Measurements from ENCODE around the gene FOLH1. TPM values are rescaled to one million over a fixed set of nuclear protein-coding genes. Genes with fewer than 3 reads are reported as not detected.
"Not testable (repeated sequence)": the region's sequence is repeated elsewhere in the genome, so short reads cannot be mapped to it uniquely, and the experiment has no call there.

Gene FOLH1
- 10 to 100 TPM; 11.9 to 16.6 (median 16.2) TPM for polyA plus RNA-seq (ENCODE audit: insufficient read length in 3 of 3)
- long read RNA-seq, donor 1, partial matches to known transcripts = 0 of 1 reads
- long read RNA-seq, donor 1, other reads (novel, unspliced or antisense) = 0 of 1 reads
- long read RNA-seq, donor 2, partial matches to known transcripts = 0 of 4 reads
- long read RNA-seq, donor 2, other reads (novel, unspliced or antisense) = 0 of 4 reads
- long read RNA-seq, donor 3 = 0 reads
- long read RNA-seq, donor 4, partial matches to known transcripts = 0 of 1 reads
- long read RNA-seq, donor 4, other reads (novel, unspliced or antisense) = 0 of 1 reads
- long read RNA-seq, donor 5 = 0 reads
- long read RNA-seq, donor 6, partial matches to known transcripts = 0 of 4 reads
- long read RNA-seq, donor 6, other reads (novel, unspliced or antisense) = 0 of 4 reads
- long read RNA-seq, donor 7, partial matches to known transcripts = 5 of 8 reads
- long read RNA-seq, donor 7, other reads (novel, unspliced or antisense) = 0 of 8 reads
- long read RNA-seq, donor 8, partial matches to known transcripts = 7 of 13 reads
- long read RNA-seq, donor 8, other reads (novel, unspliced or antisense) = 0 of 13 reads
- long read RNA-seq, donor 9, partial matches to known transcripts = 0 of 1 reads
- long read RNA-seq, donor 9, other reads (novel, unspliced or antisense) = 0 of 1 reads
- long read RNA-seq, donor 10, partial matches to known transcripts = 0 of 1 reads
- long read RNA-seq, donor 10, other reads (novel, unspliced or antisense) = 0 of 1 reads
- long read RNA-seq, donor 11 = 0 reads
- long read RNA-seq, donor 12 = 0 reads
- long read RNA-seq, donor 13 = 0 reads
- long read RNA-seq, donor 14, partial matches to known transcripts = 0 of 3 reads
- long read RNA-seq, donor 14, other reads (novel, unspliced or antisense) = 0 of 3 reads
- long read RNA-seq, donor 15, partial matches to known transcripts = 0 of 1 reads
- long read RNA-seq, donor 15, other reads (novel, unspliced or antisense) = 0 of 1 reads
- long read RNA-seq, donor 16, partial matches to known transcripts = 8 of 11 reads
- long read RNA-seq, donor 16, other reads (novel, unspliced or antisense) = 0 of 11 reads

DNA sequence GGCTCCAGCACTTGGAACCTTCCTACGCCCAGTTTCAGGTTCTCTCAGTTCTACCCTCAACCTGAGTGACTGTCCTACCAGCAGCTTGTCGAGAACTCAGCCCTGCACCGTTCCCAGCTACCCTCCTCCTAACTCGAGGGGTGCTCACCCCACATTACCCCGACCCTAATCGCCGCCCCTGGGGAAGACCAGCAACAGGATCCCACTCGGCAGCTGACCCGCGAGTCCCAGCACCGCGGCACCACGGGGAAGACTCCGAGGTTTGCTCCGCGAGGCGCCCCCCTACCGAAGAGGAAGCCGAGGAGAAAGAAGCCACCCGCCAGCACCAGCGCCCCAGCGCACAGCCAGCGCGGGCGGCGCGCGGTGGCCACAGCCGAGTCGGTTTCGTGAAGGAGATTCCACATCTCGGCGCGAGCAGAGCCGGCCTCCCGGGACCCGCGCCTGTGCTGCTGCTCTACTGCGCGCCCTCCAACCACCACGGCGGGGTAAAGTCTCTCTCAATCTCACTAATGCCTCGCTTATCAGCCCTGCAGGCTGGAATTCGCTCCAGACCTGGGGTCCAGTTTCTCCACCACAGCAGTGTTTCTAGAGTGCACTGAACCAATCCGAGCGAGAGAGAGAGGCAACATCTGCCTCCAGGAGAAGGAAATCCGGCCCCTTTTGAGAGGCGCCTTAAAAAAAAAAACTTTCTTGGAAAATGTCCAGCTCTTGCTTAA, at the start of gene FOLH1:
TSS of gene FOLH1 (minus strand) at position 597 of the 716 bp plus-strand sequence. CDS start at position 404, 193 bp downstream.
- peak; percentile 22 to 71 (median 56) for DNase-seq (ENCODE audit: extremely low read depth in 1 of 11, low read depth in 9 of 11, low spot score in 4 of 11)

DNA sequence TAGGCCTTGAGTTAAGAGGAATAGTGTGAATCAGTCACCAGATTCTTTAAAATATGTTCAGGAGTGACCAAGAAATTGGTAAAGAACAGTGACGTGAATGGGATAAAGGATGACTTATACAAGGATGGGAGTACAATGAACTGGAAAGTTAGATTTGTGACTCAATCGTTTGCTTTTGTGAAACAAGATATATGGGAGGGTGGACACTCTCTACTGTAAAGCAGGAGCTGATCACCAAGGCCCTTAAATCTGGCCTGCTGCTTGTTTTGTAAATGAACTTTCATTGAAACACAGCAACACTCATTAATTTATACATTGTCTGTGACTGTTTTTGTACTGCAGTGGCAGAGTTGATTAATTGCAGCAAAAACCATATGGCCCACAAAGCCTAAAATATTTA, 46.7 kb upstream of the FOLH1 start:
- DNase-seq (ENCODE audit: extremely low read depth in 1 of 11, low read depth in 9 of 11, low spot score in 4 of 11) = not testable (repeated sequence)

DNA sequence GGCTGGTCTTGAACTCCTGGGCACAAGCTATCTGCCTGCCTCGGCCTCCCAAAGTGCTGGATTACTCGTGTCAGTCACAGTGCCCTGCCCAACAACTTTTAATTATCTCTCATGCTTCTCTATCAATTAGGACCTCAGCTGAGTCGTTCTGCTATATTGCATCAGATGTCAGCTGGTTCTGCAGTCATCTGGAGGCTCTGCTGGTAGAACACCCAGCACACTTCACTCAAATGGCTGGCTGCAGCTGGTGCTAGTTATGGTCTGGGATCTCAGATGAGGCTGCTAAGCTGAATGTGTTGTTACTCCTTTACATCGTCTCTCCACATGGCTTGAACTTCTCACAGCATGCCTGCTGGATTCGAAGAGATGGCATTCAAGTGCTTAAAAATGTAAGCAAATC, 42.8 kb upstream of the FOLH1 start:
- DNase-seq (ENCODE audit: extremely low read depth in 1 of 11, low read depth in 9 of 11, low spot score in 4 of 11) = not testable (repeated sequence)

DNA sequence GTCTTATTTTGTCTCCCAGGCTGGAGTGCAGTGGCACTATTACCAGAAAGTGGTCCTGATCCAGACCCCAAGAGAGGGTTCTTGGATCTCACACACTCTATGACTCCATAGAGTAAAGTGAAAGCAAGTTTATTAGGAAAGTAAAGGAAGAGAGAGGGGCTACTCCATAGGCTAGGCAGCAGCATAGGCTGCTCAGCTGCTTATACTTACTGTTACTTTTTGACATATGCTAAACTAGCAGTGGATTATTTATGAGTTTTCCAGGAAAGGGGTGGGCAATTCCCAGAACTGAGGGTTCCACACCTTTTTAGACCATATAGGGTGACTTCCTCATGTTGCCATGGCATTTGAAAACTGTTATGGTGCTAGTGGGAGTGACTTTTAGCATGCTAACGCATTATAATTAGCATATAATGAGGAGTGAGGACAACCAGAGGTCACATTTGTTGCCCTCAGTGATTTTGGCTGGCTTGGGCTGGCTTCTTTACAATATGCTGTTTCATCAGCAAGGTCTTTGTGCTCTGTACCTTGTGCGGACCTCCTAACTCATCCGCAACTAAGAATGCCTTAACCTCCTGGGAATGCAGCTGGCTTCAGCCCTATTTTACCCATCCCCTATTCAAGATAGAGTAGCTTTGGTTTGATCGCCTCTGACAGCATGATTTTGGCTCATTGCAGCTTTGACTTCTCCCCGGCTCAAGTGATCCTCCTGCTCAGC, 42.2 kb upstream of the FOLH1 start:
- DNase-seq (ENCODE audit: extremely low read depth in 1 of 11, low read depth in 9 of 11, low spot score in 4 of 11) = not testable (repeated sequence)

DNA sequence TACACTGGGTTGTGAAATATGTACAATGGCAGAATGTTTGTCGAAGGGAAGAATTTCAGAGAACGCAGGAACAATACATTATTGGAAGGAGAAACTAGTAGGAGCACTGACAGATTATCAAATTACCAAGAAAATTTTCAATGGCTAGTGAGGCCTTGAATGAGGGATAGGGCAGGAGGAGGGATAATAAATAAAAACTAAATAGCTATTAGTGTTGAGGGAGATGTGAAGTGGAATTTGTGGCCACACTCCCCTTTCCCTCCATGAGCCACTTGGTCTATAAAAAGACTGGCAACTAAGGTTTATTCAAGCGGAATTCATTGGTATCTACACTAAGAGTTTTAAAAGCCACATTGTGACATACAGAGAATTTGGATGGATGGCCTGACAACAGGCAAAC, 41.0 kb upstream of the FOLH1 start:
- DNase-seq (ENCODE audit: extremely low read depth in 1 of 11, low read depth in 9 of 11, low spot score in 4 of 11) = not testable (repeated sequence)

DNA sequence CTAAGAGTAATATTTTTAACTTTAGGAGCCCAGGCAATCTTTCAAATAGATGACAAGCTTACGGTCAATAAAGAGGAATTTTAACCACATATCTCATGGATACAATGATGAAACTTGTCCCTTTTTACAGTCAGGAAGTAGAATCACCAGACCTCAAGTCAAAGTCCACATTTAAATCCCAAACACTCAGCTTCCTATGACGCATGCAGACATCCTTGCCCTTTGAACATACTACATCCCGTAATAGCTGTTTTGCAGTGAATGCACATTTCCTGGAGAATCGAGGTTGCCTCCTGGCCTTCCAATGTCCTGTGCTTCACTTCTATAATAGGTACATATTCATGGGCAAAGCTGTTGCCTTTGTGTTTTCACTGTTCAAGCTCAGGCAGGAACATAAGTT, 25.3 kb upstream of the FOLH1 start:
- not testable (repeated sequence) for DNase-seq (ENCODE audit: extremely low read depth in 1 of 11, low read depth in 9 of 11, low spot score in 4 of 11)

DNA sequence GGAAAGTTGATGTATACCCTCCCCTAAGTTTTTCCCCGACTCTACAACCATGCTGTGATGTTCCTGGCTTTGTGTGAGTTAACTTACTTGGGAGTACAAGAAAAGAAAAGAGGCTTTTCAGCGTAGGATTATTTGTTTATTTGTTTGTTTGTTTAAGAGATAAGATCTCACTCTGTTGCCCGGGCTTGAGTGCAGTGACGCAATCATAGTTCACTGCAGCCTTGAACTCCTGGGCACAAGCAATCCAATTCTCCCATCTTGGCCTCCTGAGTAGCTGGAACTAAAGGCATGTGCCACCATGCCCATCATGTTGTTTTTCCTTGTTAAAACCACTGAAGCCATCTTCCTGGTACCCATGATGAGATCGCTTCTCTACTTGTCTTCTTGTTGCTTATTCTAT, 24.6 kb upstream of the FOLH1 start:
- DNase-seq (ENCODE audit: extremely low read depth in 1 of 11, low read depth in 9 of 11, low spot score in 4 of 11) = not testable (repeated sequence)

DNA sequence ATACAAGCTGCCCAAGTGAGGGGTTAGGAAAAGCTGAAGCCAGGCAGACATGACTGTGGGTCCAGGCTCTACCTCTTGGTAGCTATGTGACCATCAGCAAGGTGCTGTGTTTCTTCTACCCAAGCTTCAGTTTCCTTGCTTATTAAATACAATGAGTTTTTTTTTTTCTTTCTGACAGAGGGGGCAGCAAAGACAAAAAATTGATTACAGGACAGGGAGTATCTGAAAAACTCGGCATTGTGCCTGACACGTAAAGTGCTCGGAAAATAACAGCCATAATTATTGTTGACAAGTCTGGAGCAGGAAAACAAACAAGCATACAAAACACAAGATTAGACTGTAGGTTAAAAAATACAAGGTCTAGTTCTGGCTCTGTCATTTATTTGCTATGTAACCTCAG, 23.3 kb upstream of the FOLH1 start:
- DNase-seq (ENCODE audit: extremely low read depth in 1 of 11, low read depth in 9 of 11, low spot score in 4 of 11) = not testable (repeated sequence)

DNA sequence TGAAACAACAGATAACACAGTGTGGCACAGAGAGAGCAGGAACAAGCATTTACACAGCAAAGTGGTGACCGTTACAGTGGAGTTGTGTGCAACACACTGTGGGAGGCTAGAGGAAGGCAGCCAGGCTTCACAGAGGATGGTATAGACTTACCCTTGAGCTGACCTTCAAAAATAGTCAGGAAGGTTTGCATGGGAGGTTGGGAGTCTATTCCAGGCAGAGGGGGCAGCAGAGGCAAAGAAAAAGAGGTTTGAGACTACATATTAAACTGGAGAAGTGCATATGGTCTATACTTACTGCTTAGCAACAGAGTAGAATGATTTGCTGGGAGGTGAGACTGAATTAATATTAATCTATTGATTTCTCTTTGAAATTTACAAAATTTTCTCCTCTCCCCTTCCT, 22.1 kb upstream of the FOLH1 start:
- DNase-seq (ENCODE audit: extremely low read depth in 1 of 11, low read depth in 9 of 11, low spot score in 4 of 11) = peak in 2 of 11 donors; percentile 7 to 18

DNA sequence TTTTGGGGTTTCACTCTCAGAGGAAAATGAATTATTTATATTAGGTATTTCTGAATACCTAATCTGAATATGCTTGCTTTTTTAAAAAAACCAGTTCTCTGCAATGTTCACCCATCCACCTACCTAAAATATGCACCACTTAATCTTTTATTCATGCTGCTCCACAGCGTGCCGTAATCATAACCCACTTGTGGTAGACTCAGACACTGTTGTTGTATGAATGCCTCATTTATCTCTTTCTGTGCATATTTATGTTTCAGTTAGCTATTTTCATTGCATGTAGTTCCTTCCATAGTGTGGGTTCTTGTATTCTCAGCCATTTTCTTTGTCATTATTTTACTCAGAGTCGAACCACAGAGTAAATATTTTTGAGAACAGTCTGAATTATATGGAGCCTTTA, 21.6 kb upstream of the FOLH1 start:
- DNase-seq (ENCODE audit: extremely low read depth in 1 of 11, low read depth in 9 of 11, low spot score in 4 of 11) = not testable (repeated sequence)

DNA sequence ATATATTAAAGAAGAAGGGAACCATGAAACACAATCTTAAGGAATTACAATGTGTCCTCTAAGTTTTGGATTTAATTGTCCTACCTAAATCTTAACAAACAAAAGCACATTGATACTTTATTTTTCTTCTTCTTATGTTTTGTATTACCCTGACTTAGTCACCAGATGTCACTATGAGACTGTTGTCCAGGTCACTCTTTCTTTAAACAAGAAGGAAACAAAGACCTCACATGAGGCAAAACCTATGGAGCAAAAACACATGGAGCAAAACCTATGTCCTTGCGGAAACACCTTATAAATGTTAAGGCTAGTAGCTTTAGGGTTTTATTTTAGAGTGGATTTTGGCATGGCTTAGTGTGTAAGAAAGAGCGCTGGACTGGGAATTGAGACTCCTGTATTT, 20.7 kb upstream of the FOLH1 start:
- DNase-seq (ENCODE audit: extremely low read depth in 1 of 11, low read depth in 9 of 11, low spot score in 4 of 11) = not testable (repeated sequence)

DNA sequence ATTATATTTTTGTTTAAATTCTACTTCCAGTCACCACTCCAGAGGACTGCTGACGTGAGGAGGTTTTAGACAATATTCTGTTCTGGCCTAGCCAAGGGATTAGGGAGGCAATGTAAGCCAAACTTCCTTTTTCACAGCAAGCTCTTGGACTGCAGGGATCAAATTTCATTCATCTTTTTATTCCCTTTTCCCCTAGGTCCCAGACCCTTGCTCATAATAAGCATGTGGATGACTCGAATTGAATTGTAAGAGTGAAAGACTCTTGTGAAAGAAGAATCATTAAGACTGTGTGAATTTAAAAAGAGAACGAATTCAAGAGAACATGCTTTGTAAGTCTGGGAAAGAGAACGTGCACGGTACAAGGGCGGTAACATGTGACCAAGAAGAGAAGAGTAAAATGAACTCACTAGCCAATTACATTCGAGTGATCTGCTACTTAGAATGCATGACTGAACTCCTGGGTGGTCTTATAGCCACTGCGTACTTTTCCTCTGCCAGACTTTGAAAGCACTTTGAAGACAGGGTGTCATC, 16.9 kb upstream of the FOLH1 start:
- DNase-seq (ENCODE audit: extremely low read depth in 1 of 11, low read depth in 9 of 11, low spot score in 4 of 11) = not testable (repeated sequence)

DNA sequence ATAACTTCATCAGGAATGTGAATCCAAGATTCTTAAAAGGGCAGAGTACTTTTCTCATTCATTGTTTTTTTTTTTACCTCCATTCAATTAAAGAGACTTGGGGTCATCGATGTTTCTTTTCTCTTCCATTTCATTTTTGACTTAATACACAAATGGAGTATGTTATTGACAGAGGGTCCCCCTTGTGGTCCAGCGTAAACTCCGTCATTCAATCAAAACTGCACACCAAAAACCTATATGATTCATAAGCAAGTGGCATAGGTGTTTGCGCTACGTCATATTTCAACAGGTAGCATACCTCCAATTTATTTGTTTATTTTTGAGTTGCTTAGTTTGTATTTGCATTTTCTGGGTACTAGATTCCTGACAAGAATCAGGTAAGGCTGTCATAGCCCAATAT, 12.7 kb upstream of the FOLH1 start:
- no peak for DNase-seq (ENCODE audit: extremely low read depth in 1 of 11, low read depth in 9 of 11, low spot score in 4 of 11)

DNA sequence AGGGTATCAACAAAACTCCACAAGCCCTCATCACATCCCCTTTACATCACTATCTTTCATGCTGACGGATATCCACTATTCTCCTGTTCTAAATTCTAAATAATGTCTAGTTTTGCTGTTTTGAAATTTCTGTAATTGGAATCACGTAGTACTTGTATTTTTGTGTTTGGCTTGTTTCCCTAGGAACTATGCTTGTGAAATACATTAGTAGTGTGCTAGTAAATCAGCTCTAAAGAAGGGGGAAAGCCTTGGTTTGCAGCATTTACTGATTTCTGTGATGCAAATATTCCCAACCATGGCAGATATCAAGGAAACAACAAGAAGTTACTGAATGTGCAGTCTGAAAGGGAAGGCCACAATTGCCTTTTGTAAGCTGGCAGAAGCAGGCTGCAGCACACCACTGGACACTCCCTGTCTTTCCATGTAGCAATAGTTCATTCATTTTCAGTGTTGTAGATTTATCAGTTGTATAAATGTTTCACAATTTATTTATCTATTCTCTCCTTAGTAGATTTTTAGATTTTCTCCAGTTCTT, 4.7 kb upstream of the FOLH1 start:
- no peak for DNase-seq (ENCODE audit: extremely low read depth in 1 of 11, low read depth in 9 of 11, low spot score in 4 of 11)

DNA sequence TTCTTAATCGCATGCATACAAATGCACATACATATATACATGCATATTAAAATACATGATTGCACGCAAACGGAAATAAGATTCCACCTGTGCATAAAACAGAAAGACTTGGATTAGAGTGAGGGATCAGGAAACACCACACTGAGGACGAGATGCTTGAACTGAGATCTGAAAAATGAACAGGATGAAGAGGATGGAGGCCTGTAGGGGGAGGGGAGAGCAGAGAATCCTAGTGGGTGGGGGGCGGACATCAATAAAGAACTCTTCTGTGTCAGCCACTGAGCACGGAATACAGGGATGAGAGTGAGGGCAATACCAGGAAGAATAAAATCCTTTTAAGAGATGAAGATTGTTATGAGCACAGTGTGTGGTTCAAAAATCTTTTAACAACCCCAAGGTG, 1.4 kb downstream of the FOLH1 start:
- not testable (repeated sequence) for DNase-seq (ENCODE audit: extremely low read depth in 1 of 11, low read depth in 9 of 11, low spot score in 4 of 11)

DNA sequence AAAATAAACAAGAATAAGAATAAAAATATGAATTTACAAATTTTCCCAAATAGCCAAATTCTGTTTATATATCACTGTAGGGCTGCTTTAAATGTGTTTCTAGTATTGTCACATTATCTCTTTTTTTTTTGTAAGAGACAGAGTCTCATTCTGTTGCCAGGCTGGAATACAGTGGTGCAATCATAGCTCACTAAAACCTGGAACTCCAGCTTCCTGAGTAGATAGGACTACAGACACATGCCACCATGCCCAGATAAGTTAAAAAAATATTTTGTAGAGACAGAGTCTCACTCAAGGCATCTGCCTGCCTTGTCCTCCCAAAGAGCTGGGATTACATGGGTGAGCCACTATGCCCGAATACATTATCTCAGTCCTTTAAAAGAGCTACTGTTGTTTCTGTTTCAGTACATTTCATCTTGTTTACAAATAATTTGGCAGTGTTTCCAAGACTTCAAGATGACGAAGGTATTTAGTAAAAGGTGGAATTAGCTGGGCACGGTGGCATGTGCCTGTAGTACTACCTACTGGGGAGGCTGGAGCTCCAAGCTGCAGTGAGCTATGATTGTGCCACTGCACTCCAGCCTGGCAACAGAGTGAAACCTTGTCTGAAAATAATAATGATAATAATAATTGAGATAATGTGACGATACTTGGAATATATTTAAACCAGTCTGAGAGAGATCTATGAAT, 6.0 kb downstream of the FOLH1 start:
- DNase-seq (ENCODE audit: extremely low read depth in 1 of 11, low read depth in 9 of 11, low spot score in 4 of 11) = no peak

DNA sequence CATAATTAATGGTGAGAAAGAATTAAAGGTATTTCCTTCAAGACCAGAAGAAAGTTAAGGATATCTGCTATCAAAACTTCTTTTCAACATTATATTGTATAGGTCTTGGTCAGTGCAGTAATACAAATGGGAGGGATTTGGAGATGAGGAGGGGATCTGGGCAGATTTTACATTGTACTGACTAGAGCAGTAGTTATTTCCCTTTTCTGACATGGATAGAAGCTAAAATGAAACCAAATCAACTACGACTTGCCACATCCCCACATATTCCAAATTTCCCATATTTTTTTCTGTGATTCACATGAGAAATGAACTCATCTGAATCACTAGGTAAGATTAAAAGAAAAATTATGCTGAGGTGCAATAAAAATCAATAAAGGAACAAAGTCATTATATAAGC, 11.6 kb downstream of the FOLH1 start:
- DNase-seq (ENCODE audit: extremely low read depth in 1 of 11, low read depth in 9 of 11, low spot score in 4 of 11) = not testable (repeated sequence)
